Hepatocyte (in vitro differentiated cells): ENCODE results near the gene NLK.

Experiments used
- CTCF ChIP-seq: fragments of 200-600 bp; sonication (generic); IDR thresholded peaks from 2 replicates; pipeline ENCODE4 v1.5.1; 2016; ENCODE audit warnings: antibody characterized with exemption, mild to moderate bottlenecking; ENCODE audit not compliant: poor library complexity
- EZH2 ChIP-seq: fragments of 200-600 bp; sonication (generic); IDR thresholded peaks from 2 replicates; pipeline ENCODE4 v1.6.1; 2016; ENCODE audit warnings: antibody characterized with exemption, mild to moderate bottlenecking, borderline replicate concordance
- EZH2phosphoT487 ChIP-seq: fragments of 200-600 bp; sonication (generic); IDR thresholded peaks from one replicate; pipeline ENCODE4 v1.6.1; 2018; ENCODE audit warnings: antibody characterized with exemption, mild to moderate bottlenecking, low read depth, moderate library complexity; ENCODE audit not compliant: unreplicated experiment, severe bottlenecking

GRCh38 chr17:28112181-28112580 lies 69.7 kb downstream of the NLK start:
- TF ChIP-seq CTCF (no peak), EZH2 (no peak), EZH2phosphoT487 (no peak)
